Esophagus squamous epithelium (tissue), 5 donors: ENCODE data around the gene EPB42. TPM values are rescaled to one million over a fixed set of nuclear protein-coding genes. Genes with fewer than 3 reads are reported as not detected.
A peak's percentile ranks its signal among the peaks of the same experiment; 100 is the strongest.

Source experiments
- DNase-seq: peaks from one replicate; lab custom pipeline; 2025; lab: John Stamatoyannopoulos, UW
- H3K27ac ChIP-seq, 4 donors: fragments of 200-600 bp; sonication (generic); one replicate each; pipeline ENCODE4 v1.5.1; 2016 to 2019; ENCODE audit warnings: mild to moderate bottlenecking in 1 of 4
- H3K27me3 ChIP-seq, 4 donors: fragments of 200-600 bp; sonication (generic); 1 replicate in 3 of 4; 2 replicates in 1 of 4; pipeline versions ENCODE4 v1.5.1 to v1.6.0; 2017 to 2021; ENCODE audit warnings: antibody characterized with exemption in 1 of 4
- H3K36me3 ChIP-seq, 3 donors: fragments of 200-600 bp; sonication (generic); one replicate each; pipeline ENCODE4 v1.5.1; 2016 to 2019
- H3K4me1 ChIP-seq, 3 donors: fragments of 200-600 bp; sonication (generic); one replicate each; pipeline ENCODE4 v1.5.1; 2017 to 2019
- H3K4me3 ChIP-seq, 4 donors: fragments of 200-600 bp; sonication (generic); 1 replicate in 3 of 4; 2 replicates in 1 of 4; pipeline ENCODE4 v1.5.1; 2016 to 2019; ENCODE audit warnings: mild to moderate bottlenecking in 2 of 4, moderate library complexity in 1 of 4
- H3K9me3 ChIP-seq, 3 donors: fragments of 200-600 bp; sonication (generic); one replicate each; pipeline ENCODE4 v1.5.1; 2016 to 2019
- CTCF ChIP-seq, 6 experiments: fragments of 450-650 bp in 4 of 6; fragments of 200-600 bp in 2 of 6; sonication (generic) in 2 of 6; IDR thresholded peaks; one replicate each; pipeline ENCODE4 v1.5.1; 2016 to 2019; ENCODE audit warnings: antibody characterized with exemption in 6 of 6, mild to moderate bottlenecking in 4 of 6, moderate library complexity in 4 of 6
- POLR2A ChIP-seq, 4 donors: fragments of 450-650 bp; IDR thresholded peaks; one replicate each; pipeline ENCODE4 v1.6.1; 2017; ENCODE audit warnings: antibody characterized with exemption in 4 of 4, mild to moderate bottlenecking in 4 of 4, moderate library complexity in 3 of 4
- WGBS, 2 donors: methylation state at CpG; one replicate each; pipeline ENCODE4 v1.1.5; 2018; 5-methylcytosine and 5-hydroxymethylcytosine counted together
- intact Hi-C: fragments of 100-400 bp; cut with DNase I; formaldehyde crosslinking; loops from one replicate; pipeline ENCODE4 v1.15.0; 2022
- small RNA-seq, 4 donors: library from RNA; depleted of rRNA; stranded (forward); fragments of <200 nt; gene quantifications; one replicate each; pipeline ENCODE3, GENCODE V24; 2016
- total RNA-seq, 4 donors: library from RNA; depleted of rRNA; stranded (reverse); fragments of >200 nt; gene quantifications; one replicate each; pipeline ENCODE4 v1.1.0, GENCODE V29; 2016
- donor health status: DM: yes; HTN: yes; CAD: no.

EPB42 gene
- total RNA-seq, 4 donors from 2014 or later = not detected

DNA sequence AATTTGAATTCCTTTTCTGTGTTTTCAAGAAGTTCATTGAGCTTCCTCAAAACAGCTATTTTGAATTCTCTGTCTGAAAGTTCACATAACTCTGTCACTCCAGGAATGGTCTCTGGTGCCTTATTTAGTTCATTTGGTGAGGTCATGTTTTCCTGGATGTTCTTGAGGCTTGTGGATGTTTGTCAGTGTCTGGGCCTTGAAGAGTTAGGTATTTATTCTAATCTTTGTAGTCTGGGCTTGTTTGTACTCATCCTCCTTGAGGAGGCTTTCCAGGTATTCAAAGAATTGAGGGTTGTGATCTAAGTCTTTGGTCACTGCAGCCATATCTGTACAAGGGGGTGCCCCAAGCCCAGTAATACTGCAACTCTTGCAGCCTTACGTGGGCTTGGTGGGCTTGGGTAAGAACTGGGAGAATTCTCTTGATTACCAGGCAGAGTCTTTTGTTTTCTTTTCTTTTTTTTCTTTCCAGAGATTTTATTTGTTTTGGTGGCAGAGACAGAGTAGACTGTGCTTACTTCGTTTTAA, 55.0 kb downstream of the EPB42 start:
- no peak overlapping the region for H3K27ac ChIP-seq
- TF ChIP-seq POLR2A (IDR thresholded peaks at IDR 0.05) (no peak), CTCF (IDR thresholded peaks at IDR 0.05) (no peak)
- 50 to 74% methylated on average over 2 of the region's 2 CpGs for WGBS, 2 donors
- intact Hi-C loops = no loop called here
- H3K36me3 ChIP-seq = peaks cover 0 to 77% (median 1%) of the 10 kb centered on the region in 3 donors
- peaks cover 4 to 10% (median 8%) of the 10 kb centered on the region in 3 donors for H3K4me1 ChIP-seq
- H3K27me3 ChIP-seq = no peaks in the 10 kb centered on the region
- no peak overlapping the region for H3K4me3 ChIP-seq
- no peaks in the 10 kb centered on the region for H3K9me3 ChIP-seq
- no peak for DNase-seq

DNA sequence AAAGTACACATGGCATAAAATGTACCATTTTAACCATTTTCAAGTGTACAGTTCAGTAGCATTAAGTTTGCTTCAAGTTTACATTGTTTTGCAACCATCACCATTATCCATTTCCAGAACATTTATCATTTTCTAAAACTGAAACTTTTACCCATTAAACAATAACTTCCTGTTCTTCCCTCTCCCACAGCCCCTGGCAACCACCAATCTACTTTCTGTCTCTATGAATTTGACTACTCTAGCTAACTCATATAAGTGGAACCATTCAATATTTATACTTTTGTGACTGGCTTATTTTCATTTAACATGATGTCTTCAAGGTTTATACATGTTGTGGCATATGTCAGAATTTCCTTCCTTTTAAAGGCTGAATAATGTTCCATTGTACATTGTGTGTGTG, 67.5 kb downstream of the EPB42 start:
- H3K4me3 ChIP-seq = no peak overlapping the region
- TF ChIP-seq CTCF (IDR thresholded peaks at IDR 0.05) = no peak
- TF ChIP-seq POLR2A (IDR thresholded peaks at IDR 0.05) = no peak
- H3K27ac ChIP-seq = no peak overlapping the region
- H3K9me3 ChIP-seq = no peaks in the 10 kb centered on the region
- H3K27me3 ChIP-seq = no peaks in the 10 kb centered on the region
- peaks cover 0 to 100% (median 9%) of the 10 kb centered on the region in 3 donors for H3K36me3 ChIP-seq
- intact Hi-C loops = no loop called here
- no peaks in the 10 kb centered on the region for H3K4me1 ChIP-seq
- DNase-seq = no peak

DNA sequence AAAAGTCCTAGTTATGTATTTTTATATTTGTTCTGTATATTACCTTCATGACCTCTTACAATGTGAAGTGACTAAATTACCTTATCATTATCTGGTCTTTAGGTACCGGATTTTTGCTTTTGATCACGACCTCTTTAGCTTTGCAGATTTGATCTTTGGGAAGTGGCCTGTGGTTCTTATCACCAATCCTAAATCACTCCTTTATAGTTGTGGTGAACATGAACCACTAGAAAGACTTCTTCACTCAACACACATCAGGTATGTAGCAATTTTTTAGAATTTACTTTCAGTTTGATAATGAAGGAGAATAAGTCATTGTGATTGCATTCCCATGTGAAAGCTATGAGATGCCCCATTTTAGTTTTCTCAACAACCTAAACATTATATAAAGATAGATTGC, 69.1 kb downstream of the EPB42 start:
- intact Hi-C loops = no loop called here
- WGBS, 2 donors = 72 to 91% methylated on average over 2 of the region's 2 CpGs
- DNase-seq = no peak
- Histone ChIP-seq H3K27me3 (no peaks in the 10 kb centered on the region), H3K4me1 (no peaks in the 10 kb centered on the region), H3K9me3 (no peaks in the 10 kb centered on the region), H3K36me3 (peaks cover 0 to 99% (median 10%) of the 10 kb centered on the region in 3 donors), H3K27ac (no peak overlapping the region), H3K4me3 (no peak overlapping the region)
- TF ChIP-seq POLR2A (IDR thresholded peaks at IDR 0.05) = no peak
- no peak for TF ChIP-seq CTCF (IDR thresholded peaks at IDR 0.05)

DNA sequence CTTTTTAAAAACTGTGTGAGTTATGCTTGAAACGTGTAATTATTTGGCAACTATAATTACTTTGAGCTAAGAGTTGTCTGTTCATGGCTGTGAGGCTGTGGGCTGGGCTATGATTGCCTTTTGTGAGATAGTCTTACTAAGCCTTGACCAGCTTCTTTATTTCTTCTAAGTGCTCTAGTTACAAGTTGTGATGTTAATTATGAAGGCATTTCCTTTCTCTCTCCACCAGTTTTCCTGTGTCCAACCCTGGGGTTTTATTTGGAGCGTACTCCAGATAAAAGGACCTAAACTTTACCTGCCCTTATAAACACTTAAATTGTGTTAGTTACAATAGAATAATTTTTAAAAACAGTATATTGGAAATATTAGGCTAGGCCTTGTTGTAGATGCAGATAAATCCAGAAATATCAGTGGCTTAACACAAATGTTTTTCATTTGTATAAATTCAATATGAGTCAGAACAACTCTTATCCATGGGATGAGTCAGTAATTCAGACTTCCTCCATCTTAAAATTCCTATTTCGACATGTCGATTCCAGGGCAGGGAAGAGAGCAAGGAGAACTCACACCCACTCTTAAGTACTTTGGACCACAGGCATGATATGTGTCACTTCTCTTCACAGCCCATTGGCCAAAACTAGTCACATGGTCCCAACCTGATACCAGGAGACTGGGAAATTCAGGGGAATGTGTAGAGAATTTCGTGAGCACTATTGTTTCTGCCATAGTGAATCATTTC, 70.5 kb downstream of the EPB42 start:
- TF ChIP-seq POLR2A (IDR thresholded peaks at IDR 0.05) (no peak), CTCF (IDR thresholded peaks at IDR 0.05) (no peak)
- peak overlapping the region in 2 of 4 donors; percentile 31 to 50 for H3K27ac ChIP-seq
- H3K27me3 ChIP-seq = no peaks in the 10 kb centered on the region
- no peaks in the 10 kb centered on the region for H3K9me3 ChIP-seq
- no peaks in the 10 kb centered on the region for H3K4me1 ChIP-seq
- intact Hi-C loops = no loop called here
- no peak for DNase-seq
- WGBS, 2 donors = 63 to 71% methylated on average over 5 of the region's 5 CpGs
- H3K4me3 ChIP-seq = no peak overlapping the region
- peaks cover 0 to 99% (median 18%) of the 10 kb centered on the region in 3 donors for H3K36me3 ChIP-seq

Small RNA genes lying within 50 kb of the gene (small RNA-seq; reads per million reads assigned to genes)
- gene RF00019 = 0 reads per million in 4 donors

Other genes with a start within 250 kb of the EPB42 start
- 10 to 100 TPM in 2 of 4 donors, 1 to 10 TPM in 2; 9.3 to 22.3 (median 11.7) TPM for gene UBR1, start 115.0 kb downstream of the EPB42 start, total RNA-seq
- gene TMEM62, start 87.4 kb downstream of the EPB42 start, total RNA-seq = 10 to 100 TPM; 15.8 to 49.2 (median 22.1) TPM
- 10 to 100 TPM; 36.5 to 78.4 (median 71.5) TPM for gene CCNDBP1, start 35.6 kb downstream of the EPB42 start, total RNA-seq
- 10 to 100 TPM in 3 of 4 donors, 1 to 10 TPM in 1; 6.7 to 36.1 (median 15.6) TPM for gene TGM5, start 45.9 kb upstream of the EPB42 start, total RNA-seq
- gene TGM7, start 81.2 kb upstream of the EPB42 start, total RNA-seq = under 1 TPM in 1 of 4 donors, not detected in 3; 0.97 TPM
- gene LCMT2, start 109.6 kb upstream of the EPB42 start, total RNA-seq = 1 to 10 TPM; 5.2 to 8.1 (median 6.7) TPM
- 10 to 100 TPM; 11.1 to 30.4 (median 19.1) TPM for gene ZSCAN29, start 150.0 kb upstream of the EPB42 start, total RNA-seq
- gene TUBGCP4, start 150.1 kb upstream of the EPB42 start, total RNA-seq = 10 to 100 TPM; 12.7 to 21.2 (median 20.8) TPM